Upper lobe of right lung (tissue), 1 donor: ENCODE results near the gene SRRT. TPM values are rescaled to one million over a fixed set of nuclear protein-coding genes. Genes with fewer than 3 reads are reported as not detected.

Experiments used
- ATAC-seq: fragments of 200-7000 bp; cut with Tn5 transposase; one replicate; pipeline ENCODE4 v1.9.1; 2020; ENCODE audit warnings: mild to moderate bottlenecking, moderate library complexity
- DNase-seq: peaks from one replicate; pipeline ENCODE4 v3.0.0-alpha.2; 2020
- H3K27ac ChIP-seq: fragments of 200-600 bp; one replicate; pipeline ENCODE4 v1.8.0; 2022
- H3K27me3 ChIP-seq: fragments of 200-600 bp; one replicate; pipeline ENCODE4 v1.8.0; 2022; ENCODE audit warnings: mild to moderate bottlenecking
- H3K36me3 ChIP-seq: fragments of 200-600 bp; one replicate; pipeline ENCODE4 v1.8.0; 2022
- H3K4me1 ChIP-seq: fragments of 200-600 bp; one replicate; pipeline ENCODE4 v1.8.0; 2022
- H3K4me3 ChIP-seq: fragments of 200-600 bp; one replicate; pipeline ENCODE4 v1.8.0; 2022; ENCODE audit warnings: mild to moderate bottlenecking
- H3K9me3 ChIP-seq: fragments of 200-600 bp; one replicate; pipeline ENCODE4 v1.8.0; 2022
- intact Hi-C: fragments of 100-400 bp; cut with DNase I; formaldehyde crosslinking; loops from one replicate; pipeline ENCODE4 v1.11.0; 2022
- total RNA-seq: library from RNA; stranded (reverse); fragmentation: NEBNext Ultra II Directional; extraction: Animal tissue kit (Norgen Biotek cat#: 25700); gene quantifications from one replicate; pipeline ENCODE4 v1.2.1, GENCODE V29; 2021
- TF ChIP-seq, protein P1 (sequence below): fragments of 200-600 bp; IDR thresholded peaks from one replicate; pipeline ENCODE4 v1.8.0; 2022; ENCODE audit warnings: antibody characterized with exemption
- donor health status: DM: no; HTN: yes; CAD: no; lungs with severe emphysema.

The SRRT gene
- total RNA-seq, 1 donor from 2014 or later, result 105 TPM

DNA sequence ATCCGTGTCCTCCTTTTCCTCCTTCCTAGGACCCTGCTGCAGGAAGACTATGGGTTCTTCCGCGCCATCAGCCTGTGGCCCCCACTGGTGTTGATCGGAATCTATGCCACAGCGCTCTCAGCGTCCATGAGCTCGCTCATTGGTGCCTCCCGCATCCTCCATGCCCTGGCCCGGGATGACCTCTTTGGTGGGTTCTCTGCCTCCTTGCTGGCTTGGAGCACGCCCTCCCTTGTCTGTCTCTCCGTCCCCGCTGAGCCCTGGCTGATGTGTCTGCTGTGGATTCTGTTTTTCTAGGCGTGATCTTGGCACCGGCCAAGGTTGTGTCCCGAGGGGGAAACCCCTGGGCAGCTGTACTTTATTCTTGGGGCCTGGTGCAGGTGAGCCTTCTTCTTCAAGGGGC is 15.0 kb upstream of the SRRT start:
- Histone ChIP-seq H3K27ac (no peak overlapping the region), H3K36me3 (peaks cover 25% of the 10 kb centered on the region), H3K4me1 (peaks cover 6% of the 10 kb centered on the region), H3K27me3 (no peaks in the 10 kb centered on the region), H3K9me3 (no peaks in the 10 kb centered on the region), H3K4me3 (no peak overlapping the region)
- no peak for DNase-seq
- no peak for ATAC-seq
- TF ChIP-seq, protein P1, sequence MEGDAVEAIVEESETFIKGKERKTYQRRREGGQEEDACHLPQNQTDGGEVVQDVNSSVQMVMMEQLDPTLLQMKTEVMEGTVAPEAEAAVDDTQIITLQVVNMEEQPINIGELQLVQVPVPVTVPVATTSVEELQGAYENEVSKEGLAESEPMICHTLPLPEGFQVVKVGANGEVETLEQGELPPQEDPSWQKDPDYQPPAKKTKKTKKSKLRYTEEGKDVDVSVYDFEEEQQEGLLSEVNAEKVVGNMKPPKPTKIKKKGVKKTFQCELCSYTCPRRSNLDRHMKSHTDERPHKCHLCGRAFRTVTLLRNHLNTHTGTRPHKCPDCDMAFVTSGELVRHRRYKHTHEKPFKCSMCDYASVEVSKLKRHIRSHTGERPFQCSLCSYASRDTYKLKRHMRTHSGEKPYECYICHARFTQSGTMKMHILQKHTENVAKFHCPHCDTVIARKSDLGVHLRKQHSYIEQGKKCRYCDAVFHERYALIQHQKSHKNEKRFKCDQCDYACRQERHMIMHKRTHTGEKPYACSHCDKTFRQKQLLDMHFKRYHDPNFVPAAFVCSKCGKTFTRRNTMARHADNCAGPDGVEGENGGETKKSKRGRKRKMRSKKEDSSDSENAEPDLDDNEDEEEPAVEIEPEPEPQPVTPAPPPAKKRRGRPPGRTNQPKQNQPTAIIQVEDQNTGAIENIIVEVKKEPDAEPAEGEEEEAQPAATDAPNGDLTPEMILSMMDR, result no peak
- intact Hi-C loops, result loop anchor here (10.0 kb wide), 1 partner anchor 155 kb away; the partner anchor contains the start of gene POP7

DNA sequence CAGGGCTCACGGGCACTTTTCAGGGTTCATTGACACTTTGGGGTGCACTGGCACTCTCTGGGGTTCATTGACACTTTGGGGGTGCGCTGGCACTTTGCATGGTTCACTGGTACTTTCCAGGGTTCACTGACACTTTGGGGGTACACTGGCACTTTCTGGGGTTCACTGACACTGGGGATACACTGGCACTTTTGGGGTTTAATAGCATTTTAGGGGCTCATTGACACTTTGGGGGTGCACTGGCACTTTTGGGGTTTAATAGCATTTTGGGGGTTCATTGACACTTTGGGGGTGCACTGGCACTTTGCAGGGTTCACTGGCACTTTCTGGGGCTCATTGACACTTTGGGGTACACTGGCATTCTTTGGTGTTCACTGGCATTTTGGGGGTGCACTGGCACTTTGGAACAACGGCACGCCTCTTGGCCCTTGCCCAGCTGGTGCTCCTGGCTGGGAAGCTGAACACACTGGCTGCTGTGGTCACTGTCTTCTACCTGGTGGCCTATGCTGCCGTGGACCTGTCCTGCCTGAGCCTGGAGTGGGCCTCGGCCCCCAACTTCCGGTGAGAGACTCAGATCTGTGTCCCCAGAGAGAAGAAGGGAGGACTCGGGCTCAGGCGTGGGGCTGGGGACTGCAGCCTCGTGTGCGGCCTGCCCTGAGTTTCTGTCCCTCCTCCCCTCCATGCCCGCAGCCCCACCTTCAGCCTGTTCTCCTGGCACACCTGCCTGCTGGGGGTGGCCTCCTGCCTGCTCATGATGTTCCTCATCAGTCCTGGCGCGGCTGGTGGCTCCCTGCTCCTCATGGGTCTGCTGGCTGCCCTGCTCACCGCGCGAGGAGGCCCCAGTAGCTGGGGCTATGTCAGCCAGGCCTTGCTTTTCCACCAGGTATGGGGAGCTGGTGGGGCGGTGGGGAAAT is 13.9 kb upstream of the SRRT start:
- DNase-seq (no peak), ATAC-seq (no peak)
- intact Hi-C loops, result no loop called here
- H3K27me3 ChIP-seq, result no peaks in the 10 kb centered on the region
- H3K36me3 ChIP-seq, result peaks cover 25% of the 10 kb centered on the region
- H3K27ac ChIP-seq, result no peak overlapping the region
- no peaks in the 10 kb centered on the region for H3K9me3 ChIP-seq
- H3K4me1 ChIP-seq, result peaks cover 10% of the 10 kb centered on the region
- H3K4me3 ChIP-seq, result no peak overlapping the region
- TF ChIP-seq, protein P1, result no peak

DNA sequence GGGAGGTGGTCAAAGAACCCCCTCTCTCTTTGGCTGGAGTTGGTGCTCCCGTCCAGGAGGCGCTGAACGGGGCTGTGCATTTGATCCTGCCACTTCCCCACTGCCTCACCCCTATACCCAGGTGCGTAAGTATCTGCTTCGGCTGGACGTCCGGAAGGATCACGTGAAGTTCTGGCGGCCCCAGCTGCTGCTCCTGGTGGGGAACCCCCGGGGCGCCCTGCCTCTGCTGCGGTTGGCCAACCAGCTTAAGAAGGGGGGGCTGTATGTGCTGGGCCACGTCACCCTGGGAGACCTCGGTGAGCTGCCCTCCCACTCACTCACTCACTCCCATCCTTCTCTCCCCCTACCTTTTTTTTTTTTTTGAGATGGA is 13.3 kb upstream of the SRRT start:
- H3K27ac ChIP-seq, result no peak overlapping the region
- TF ChIP-seq, protein P1, result no peak
- H3K27me3 ChIP-seq, result no peaks in the 10 kb centered on the region
- intact Hi-C loops, result no loop called here
- peaks cover 16% of the 10 kb centered on the region for H3K4me1 ChIP-seq
- no peaks in the 10 kb centered on the region for H3K9me3 ChIP-seq
- H3K36me3 ChIP-seq, result peaks cover 25% of the 10 kb centered on the region
- H3K4me3 ChIP-seq, result no peak overlapping the region
- ATAC-seq (no peak), DNase-seq (no peak)

GRCh38 chr7:100863406-100863950 is 11.4 kb upstream of the SRRT start:
- intact Hi-C loops, result no loop called here
- Histone ChIP-seq H3K27ac (no peak overlapping the region), H3K4me3 (no peak overlapping the region), H3K27me3 (no peaks in the 10 kb centered on the region), H3K9me3 (no peaks in the 10 kb centered on the region), H3K36me3 (peaks cover 21% of the 10 kb centered on the region), H3K4me1 (peaks cover 26% of the 10 kb centered on the region)
- DNase-seq, result no peak
- ATAC-seq, result no peak
- TF ChIP-seq, protein P1, result no peak

- Histone ChIP-seq H3K27me3 (no peaks in the 10 kb centered on the region), H3K36me3 (peaks cover 21% of the 10 kb centered on the region), H3K4me1 (peaks cover 34% of the 10 kb centered on the region), H3K27ac (no peak overlapping the region), H3K9me3 (no peaks in the 10 kb centered on the region), H3K4me3 (no peak overlapping the region)
- ATAC-seq (no peak), DNase-seq (no peak)
- TF ChIP-seq, protein P1, result no peak
- intact Hi-C loops, result no loop called here
Measured at GRCh38 chr7:100864263-100864845, 10.5 kb upstream of the SRRT start.
